SK-N-SH treated with all-trans-retinoic acid at 6 μM for 48 hours (cell line): ENCODE results near the gene TMTC2.

Experiments used
- ATAC-seq: fragments of 200-7000 bp; cut with Tn5 transposase; 3 replicates; pipeline ENCODE4 v1.9.1; 2020; ENCODE audit warnings: mild to moderate bottlenecking, moderate library complexity
- ARNTL ChIP-seq: fragments of 450-650 bp; formaldehyde crosslinking; IDR thresholded peaks from 2 replicates; pipeline ENCODE4 v1.5.0; 2020; ENCODE audit warnings: low read depth, mild to moderate bottlenecking, moderate library complexity, borderline replicate concordance
- BACH2 ChIP-seq: fragments of 250-450 bp; sonication (Bioruptor Pico); IDR thresholded peaks from 2 replicates; pipeline ENCODE4 v1.9.0; 2021; ENCODE audit warnings: mild to moderate bottlenecking, borderline replicate concordance
- CREB5 ChIP-seq: fragments of 250-450 bp; sonication (Bioruptor Pico); IDR thresholded peaks from 2 replicates; pipeline ENCODE4 v1.5.1; 2020; ENCODE audit warnings: low read depth, mild to moderate bottlenecking, moderate library complexity
- CSDC2 ChIP-seq: fragments of 250-450 bp; sonication (Bioruptor Pico); IDR thresholded peaks from 2 replicates; pipeline ENCODE4 v1.5.0; 2020; ENCODE audit warnings: mild to moderate bottlenecking, moderate library complexity
- CSRNP3 ChIP-seq: fragments of 250-450 bp; sonication (Bioruptor Pico); IDR thresholded peaks from 2 replicates; pipeline ENCODE4 v1.5.1; 2021; ENCODE audit warnings: mild to moderate bottlenecking, moderate library complexity
- ESRRG ChIP-seq: fragments of 250-450 bp; sonication (Bioruptor Pico); IDR thresholded peaks from 2 replicates; pipeline ENCODE4 v1.6.1; 2021; ENCODE audit warnings: mild to moderate bottlenecking
- GLIS3 ChIP-seq: fragments of 250-450 bp; sonication (Bioruptor Pico); IDR thresholded peaks from 2 replicates; pipeline ENCODE4 v1.5.0; 2020; ENCODE audit warnings: mild to moderate bottlenecking, moderate library complexity
- ISL1 ChIP-seq: fragments of 250-450 bp; sonication (Bioruptor Pico); IDR thresholded peaks from 2 replicates; pipeline ENCODE4 v2.1.2; 2022; ENCODE audit warnings: mild to moderate bottlenecking, moderate library complexity
- OSR1 ChIP-seq: fragments of 250-450 bp; sonication (Bioruptor Pico); IDR thresholded peaks from 2 replicates; pipeline ENCODE4 v1.8.0; 2022; ENCODE audit warnings: moderate library complexity, mild to moderate bottlenecking, inconsistent platforms
- PPARA ChIP-seq: fragments of 250-450 bp; sonication (Bioruptor Pico); IDR thresholded peaks from 2 replicates; pipeline ENCODE4 v1.5.0; 2020; ENCODE audit warnings: mild to moderate bottlenecking, borderline replicate concordance
- RARB ChIP-seq: fragments of 250-450 bp; sonication (Bioruptor Pico); IDR thresholded peaks from 2 replicates; pipeline ENCODE4 v1.8.0; 2021; ENCODE audit warnings: mild to moderate bottlenecking, moderate library complexity
- SNAI2 ChIP-seq: fragments of 250-450 bp; sonication (Bioruptor Pico); IDR thresholded peaks from 2 replicates; pipeline ENCODE4 v1.5.0; 2020; ENCODE audit warnings: mild to moderate bottlenecking, moderate library complexity
- TCF4 ChIP-seq: fragments of 250-450 bp; sonication (Bioruptor Pico); IDR thresholded peaks from 2 replicates; pipeline ENCODE4 v1.8.0; 2021; ENCODE audit warnings: mild to moderate bottlenecking, moderate library complexity, borderline replicate concordance
- TOX ChIP-seq: fragments of 250-450 bp; sonication (Bioruptor Pico); IDR thresholded peaks from 2 replicates; pipeline ENCODE4 v1.8.0; 2021; ENCODE audit warnings: mild to moderate bottlenecking, moderate library complexity, borderline replicate concordance
- ZC3H10 ChIP-seq: fragments of 250-450 bp; sonication (Bioruptor Pico); IDR thresholded peaks from 2 replicates; pipeline ENCODE4 v1.5.1; 2021; ENCODE audit warnings: mild to moderate bottlenecking, moderate library complexity
- ZFP3 ChIP-seq: fragments of 250-450 bp; sonication (Bioruptor Pico); IDR thresholded peaks from 2 replicates; pipeline ENCODE4 v1.5.0; 2020; ENCODE audit warnings: mild to moderate bottlenecking, moderate library complexity
- ZFP30 ChIP-seq: fragments of 450-650 bp; formaldehyde crosslinking; IDR thresholded peaks from 2 replicates; pipeline ENCODE4 v1.5.0; 2022; ENCODE audit warnings: mild to moderate bottlenecking, moderate library complexity
- ZNF565 ChIP-seq: fragments of 450-650 bp; formaldehyde crosslinking; conservative IDR thresholded peaks from 2 replicates; pipeline ENCODE4 v1.5.0; 2020; ENCODE audit warnings: low read depth, mild to moderate bottlenecking, moderate library complexity
- ZNF70 ChIP-seq: fragments of 450-650 bp; formaldehyde crosslinking; IDR thresholded peaks from 2 replicates; pipeline ENCODE4 v1.5.0; 2020; ENCODE audit warnings: mild to moderate bottlenecking, moderate library complexity
- ZNF8 ChIP-seq: fragments of 450-650 bp; formaldehyde crosslinking; IDR thresholded peaks from 2 replicates; pipeline ENCODE4 v1.5.0; 2020; ENCODE audit warnings: mild to moderate bottlenecking, moderate library complexity
- TF ChIP-seq, protein P1 (sequence below): fragments of 250-450 bp; sonication (Bioruptor Pico); IDR thresholded peaks from 2 replicates; pipeline ENCODE4 v1.8.0; 2021; ENCODE audit warnings: low read depth, mild to moderate bottlenecking, moderate library complexity, borderline replicate concordance
- TF ChIP-seq, protein P2 (sequence below): fragments of 250-450 bp; sonication (Bioruptor Pico); IDR thresholded peaks from 2 replicates; pipeline ENCODE4 v1.5.0; 2020; ENCODE audit warnings: mild to moderate bottlenecking, moderate library complexity

Gene TMTC2

GRCh38 chr12:82919388-82920054, 232.8 kb downstream of the TMTC2 start:
- TF ChIP-seq TCF4 (peak; percentile 27; the same call in 1 of the 2 replicates), SNAI2 (CRISPR knock-in tag) (no peak), ISL1 (CRISPR knock-in tag) (no peak)
- TF ChIP-seq, all 23 proteins: peak for 1
- no peak for ATAC-seq

GRCh38 chr12:82923935-82924334, 237.2 kb downstream of the TMTC2 start:
- no peak for ATAC-seq
- TF ChIP-seq ZC3H10 (no peak), ZNF8 (no peak), PPARA (CRISPR knock-in tag) (no peak), OSR1 (no peak), CSRNP3 (CRISPR knock-in tag) (no peak), ZNF565 (CRISPR knock-in tag) (no peak), ZNF70 (CRISPR knock-in tag) (no peak)
- TF ChIP-seq, protein P1, sequence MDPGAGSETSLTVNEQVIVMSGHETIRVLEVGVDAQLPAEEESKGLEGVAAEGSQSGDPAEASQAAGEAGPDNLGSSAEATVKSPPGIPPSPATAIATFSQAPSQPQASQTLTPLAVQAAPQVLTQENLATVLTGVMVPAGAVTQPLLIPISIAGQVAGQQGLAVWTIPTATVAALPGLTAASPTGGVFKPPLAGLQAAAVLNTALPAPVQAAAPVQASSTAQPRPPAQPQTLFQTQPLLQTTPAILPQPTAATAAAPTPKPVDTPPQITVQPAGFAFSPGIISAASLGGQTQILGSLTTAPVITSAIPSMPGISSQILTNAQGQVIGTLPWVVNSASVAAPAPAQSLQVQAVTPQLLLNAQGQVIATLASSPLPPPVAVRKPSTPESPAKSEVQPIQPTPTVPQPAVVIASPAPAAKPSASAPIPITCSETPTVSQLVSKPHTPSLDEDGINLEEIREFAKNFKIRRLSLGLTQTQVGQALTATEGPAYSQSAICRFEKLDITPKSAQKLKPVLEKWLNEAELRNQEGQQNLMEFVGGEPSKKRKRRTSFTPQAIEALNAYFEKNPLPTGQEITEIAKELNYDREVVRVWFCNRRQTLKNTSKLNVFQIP: no peak
- TF ChIP-seq, all 23 proteins: peak for 0

- no peak for ATAC-seq
- TF ChIP-seq ZC3H10: no peak
- no peak for TF ChIP-seq OSR1
- TF ChIP-seq BACH2 (CRISPR knock-in tag): no peak
- no peak for TF ChIP-seq ZNF565 (CRISPR knock-in tag)
- no peak for TF ChIP-seq ZFP3 (CRISPR knock-in tag)
- no peak for TF ChIP-seq CSDC2 (CRISPR knock-in tag)
- TF ChIP-seq RARB (CRISPR knock-in tag): no peak
- no peak for TF ChIP-seq TOX (CRISPR knock-in tag)
- no peak for TF ChIP-seq CREB5
Observed at GRCh38 chr12:82926630-82927029, 239.9 kb downstream of the TMTC2 start.

- ATAC-seq: no peak
- TF ChIP-seq, protein P2, sequence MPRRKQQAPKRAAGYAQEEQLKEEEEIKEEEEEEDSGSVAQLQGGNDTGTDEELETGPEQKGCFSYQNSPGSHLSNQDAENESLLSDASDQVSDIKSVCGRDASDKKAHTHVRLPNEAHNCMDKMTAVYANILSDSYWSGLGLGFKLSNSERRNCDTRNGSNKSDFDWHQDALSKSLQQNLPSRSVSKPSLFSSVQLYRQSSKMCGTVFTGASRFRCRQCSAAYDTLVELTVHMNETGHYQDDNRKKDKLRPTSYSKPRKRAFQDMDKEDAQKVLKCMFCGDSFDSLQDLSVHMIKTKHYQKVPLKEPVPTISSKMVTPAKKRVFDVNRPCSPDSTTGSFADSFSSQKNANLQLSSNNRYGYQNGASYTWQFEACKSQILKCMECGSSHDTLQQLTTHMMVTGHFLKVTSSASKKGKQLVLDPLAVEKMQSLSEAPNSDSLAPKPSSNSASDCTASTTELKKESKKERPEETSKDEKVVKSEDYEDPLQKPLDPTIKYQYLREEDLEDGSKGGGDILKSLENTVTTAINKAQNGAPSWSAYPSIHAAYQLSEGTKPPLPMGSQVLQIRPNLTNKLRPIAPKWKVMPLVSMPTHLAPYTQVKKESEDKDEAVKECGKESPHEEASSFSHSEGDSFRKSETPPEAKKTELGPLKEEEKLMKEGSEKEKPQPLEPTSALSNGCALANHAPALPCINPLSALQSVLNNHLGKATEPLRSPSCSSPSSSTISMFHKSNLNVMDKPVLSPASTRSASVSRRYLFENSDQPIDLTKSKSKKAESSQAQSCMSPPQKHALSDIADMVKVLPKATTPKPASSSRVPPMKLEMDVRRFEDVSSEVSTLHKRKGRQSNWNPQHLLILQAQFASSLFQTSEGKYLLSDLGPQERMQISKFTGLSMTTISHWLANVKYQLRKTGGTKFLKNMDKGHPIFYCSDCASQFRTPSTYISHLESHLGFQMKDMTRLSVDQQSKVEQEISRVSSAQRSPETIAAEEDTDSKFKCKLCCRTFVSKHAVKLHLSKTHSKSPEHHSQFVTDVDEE (CRISPR knock-in tag): no peak
- TF ChIP-seq OSR1 (no peak), ISL1 (CRISPR knock-in tag) (no peak), SNAI2 (CRISPR knock-in tag) (no peak), BACH2 (CRISPR knock-in tag) (no peak), ZFP30 (CRISPR knock-in tag) (no peak), ZNF565 (CRISPR knock-in tag) (no peak), TCF4 (no peak), ARNTL (CRISPR knock-in tag) (no peak), ESRRG (CRISPR knock-in tag) (no peak), GLIS3 (CRISPR knock-in tag) (no peak), CSDC2 (CRISPR knock-in tag) (no peak), ZC3H10 (no peak)
Observed at GRCh38 chr12:82930301-82930700, 243.6 kb downstream of the TMTC2 start.
